GM18907 (cell line): ENCODE results near the gene DDX4.
"Not testable (repeated sequence)": the region's sequence is repeated elsewhere in the genome, so short reads cannot be mapped to it uniquely, and the experiment has no call there.

Experiments
- ATAC-seq: cut with Tn5 transposase; IDR thresholded peaks from one replicate; pipeline ENCODE4 v1.9.1; 2021; ENCODE audit warnings: mild to moderate bottlenecking, moderate library complexity; ENCODE audit not compliant: unreplicated experiment

DDX4 gene

DNA sequence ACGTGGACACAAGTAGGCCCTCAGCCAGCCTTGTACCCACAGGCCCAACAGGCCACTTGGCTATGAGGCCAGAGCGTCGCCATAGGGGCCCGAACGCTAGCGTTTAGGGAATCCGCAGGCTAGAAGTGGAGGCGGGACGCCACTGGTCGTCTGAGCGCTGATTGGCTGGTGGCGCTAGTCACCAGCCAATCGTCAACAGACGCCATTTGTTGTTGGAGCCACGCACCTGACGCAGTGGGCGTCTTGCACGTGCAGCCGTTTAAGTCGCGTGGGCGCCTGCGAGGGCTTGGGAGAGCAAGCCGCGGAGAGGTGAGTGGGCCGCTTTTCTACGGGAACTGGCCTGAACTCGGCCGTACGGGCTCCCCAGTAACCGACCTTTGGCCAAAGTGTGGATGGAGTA, at the start of gene DDX4:
TSS of gene DDX4 (plus strand) at position 269 of the 400 bp plus-strand sequence. CDS start 903 bp downstream, outside the sequence.
- ATAC-seq: no peak

DNA sequence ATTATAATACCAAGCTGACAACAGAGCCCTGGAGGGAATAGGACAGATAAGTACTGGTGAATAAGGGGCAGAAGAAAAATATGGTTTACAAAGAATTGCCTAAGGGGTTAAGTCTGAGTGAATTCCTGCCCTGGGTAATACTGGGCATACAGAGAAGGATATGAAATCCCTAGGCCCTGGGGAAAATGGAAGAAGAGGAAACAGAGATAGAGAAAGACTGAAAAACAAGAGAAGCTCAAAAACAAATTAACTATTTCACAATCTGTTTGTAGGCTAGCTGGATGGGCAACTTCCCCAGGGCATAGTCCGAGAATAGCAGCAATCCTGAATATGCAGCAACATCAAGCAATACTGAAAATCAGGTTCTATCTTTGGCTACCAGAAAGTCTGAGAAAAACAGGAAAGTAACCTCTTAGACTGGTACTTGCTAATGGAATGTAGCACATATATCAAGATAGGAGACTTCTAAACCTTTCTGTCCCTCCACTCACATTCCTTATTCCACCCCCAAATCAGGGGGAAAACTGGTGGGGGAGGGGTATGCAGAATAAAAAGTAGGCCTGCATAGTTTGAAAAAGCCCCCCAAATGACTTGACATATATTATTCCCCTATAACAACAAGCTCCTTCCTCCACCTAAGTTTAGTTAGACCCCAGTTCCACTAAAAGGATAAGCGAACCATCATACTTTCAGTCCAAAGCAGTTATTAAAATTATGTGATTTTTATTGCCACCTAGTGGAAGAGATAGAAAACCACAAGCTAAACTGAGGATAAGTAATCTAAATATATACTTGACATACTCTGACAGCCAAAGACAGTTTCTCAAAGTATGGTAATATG, 46.4 kb upstream of the DDX4 start:
- ATAC-seq: no peak

DNA sequence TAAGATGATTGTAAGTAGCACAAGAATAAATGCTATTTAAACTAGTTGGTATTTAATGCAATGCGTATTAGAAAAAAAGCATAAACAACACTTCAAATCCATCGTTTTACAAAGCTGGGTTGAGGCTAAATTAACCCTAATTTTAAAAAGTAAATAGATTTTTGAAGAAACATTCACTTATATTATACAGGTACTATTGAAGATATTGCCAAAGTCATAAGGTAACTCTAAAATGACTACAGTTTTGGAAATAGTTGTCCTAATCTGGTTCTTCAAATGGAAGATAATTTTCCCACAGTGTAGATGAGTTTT, 45.8 kb upstream of the DDX4 start:
- no peak for ATAC-seq

DNA sequence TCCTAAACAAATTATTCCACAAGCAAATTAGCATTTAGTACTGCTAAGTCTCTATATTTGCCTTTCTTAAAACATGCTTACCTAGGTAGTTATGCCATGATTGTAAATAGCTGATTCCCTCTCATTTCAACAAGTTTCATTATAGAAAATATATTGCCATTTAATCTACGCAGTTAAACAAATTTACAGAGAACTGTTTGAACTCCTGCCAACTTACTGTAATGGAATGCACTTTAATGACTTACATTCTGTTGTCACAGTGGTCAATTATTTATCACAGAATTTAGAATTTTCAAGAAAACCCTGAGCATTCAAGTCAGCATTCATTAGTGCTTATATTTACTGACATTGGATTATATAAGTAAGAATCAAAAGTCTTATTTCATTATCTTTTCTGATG, 45.4 kb upstream of the DDX4 start:
- ATAC-seq: no peak

DNA sequence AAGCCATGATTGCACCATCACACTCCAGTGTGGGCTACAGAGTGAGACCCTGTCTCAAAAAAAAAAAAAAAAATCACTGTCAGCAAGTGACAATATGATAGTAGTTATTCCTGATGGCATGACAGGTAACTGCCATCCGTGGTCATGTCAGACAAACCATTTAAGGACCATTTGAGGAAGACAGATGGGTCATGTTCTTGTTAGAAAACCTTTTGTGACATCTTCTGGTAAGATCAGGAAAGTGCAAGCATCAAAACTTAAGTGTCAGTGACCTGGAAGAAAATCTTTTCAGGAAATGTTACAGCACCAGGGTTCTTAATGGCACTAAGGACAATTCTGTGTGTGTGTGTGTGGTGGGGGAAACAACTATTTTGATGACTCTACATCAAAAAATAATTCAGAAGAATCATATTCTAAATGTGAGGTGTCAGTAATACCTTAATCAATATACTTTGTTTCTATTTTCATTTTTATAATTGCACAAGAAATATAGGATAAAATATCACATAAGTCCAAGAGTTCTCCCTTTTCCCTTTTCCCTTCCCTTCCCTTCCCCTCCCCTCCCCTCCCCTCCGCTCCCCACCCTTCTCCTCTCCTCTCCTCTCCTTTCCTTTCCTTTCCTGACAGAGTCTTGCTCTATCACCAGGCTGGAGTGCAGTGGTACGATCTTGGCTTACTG, 43.6 kb upstream of the DDX4 start:
- no peak for ATAC-seq

DNA sequence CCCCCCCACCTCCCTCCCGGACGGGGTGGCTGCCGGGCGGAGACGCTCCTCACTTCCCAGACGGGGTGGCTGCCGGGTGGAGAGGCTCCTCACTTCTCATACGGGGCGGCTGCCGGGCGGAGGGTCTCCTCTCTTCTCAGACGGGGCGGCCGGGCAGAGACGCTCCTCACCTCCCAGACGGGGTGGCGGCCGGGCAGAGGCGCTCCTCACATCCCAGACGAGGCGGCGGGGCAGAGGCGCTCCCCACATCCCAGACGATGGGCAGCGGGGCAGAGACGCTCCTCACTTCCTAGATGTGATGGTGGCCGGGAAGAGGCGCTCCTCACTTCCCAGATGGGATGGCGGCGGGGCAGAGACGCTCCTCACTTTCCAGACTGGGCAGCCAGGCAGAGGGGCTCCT, 41.2 kb upstream of the DDX4 start:
- ATAC-seq: not testable (repeated sequence)

DNA sequence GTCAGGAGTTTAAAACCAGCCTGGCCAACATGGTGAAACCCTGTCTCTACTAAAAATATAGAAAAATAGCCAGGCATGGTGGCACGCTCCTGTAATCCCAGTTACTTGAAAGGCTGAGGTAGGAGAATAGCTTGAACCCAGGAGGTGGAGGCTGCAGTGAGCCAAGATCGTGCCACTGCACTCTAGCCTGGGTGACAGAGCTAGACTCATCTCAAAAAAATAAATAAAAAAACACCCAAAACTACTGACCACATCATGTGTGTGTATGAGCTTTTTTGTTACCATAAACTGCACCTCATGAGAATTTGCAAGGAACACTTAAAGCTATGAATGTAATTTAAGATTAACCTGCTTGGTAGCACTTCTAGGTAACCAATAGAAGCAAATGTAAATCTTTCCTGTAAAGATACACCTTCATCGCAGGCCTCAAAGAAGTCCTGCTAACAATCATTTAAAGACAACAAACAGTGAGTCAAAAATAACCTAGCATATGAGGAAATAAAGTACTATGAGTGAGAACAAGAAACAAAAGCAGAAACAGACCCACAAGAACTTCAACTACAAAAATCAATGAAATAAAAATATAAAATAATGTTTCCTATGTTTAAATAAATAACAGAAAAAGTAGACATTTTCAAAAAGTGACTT, 38.7 kb upstream of the DDX4 start:
- peak; percentile 61 for ATAC-seq

DNA sequence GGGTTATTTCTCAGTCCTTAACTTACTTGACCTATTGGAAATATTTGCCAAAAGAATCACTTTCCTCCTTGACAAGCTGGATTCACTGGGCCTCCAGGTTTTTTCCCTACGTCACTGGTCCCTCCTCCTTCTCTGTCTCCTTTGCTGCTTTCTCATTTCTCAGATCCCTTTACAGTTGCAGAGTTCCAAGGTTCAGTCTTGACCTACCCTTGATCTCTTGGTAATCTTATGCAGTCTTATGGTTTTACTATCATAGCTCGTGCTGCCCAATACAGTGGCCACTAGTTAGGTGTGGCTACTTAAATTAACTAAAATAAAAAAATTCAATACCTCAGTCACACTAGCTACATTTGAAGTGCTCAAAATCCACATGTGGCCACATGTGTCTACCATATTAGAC, 37.1 kb upstream of the DDX4 start:
- no peak for ATAC-seq

DNA sequence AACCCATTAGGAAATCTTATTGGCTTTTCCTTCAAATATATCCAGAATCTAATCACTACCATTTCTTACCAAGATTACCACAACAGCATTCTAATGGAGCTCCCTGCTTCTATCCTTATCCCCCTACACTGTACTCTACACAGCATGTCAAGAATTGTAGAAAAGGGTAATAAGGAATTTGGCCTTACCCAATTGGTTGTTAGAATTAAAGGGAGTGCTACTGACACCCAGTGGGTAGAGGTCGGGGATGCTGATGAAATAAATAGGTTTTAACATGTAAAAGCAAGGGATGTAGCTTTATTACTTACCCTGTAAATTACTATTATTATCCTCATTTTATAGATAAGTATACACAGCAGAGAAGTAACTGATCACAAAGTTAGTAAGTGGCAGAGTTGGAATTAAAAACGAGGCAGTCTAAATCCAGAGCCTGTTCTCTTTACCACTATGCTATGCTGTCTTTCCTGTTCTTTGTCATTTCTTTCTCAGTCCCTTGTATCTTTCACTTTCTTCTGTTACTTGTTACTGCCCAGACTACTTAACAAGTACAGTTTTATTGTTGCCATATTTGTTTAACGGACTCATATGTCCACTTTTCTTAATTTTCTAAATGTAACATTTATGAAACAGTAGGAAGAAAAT, 36.3 kb upstream of the DDX4 start:
- no peak for ATAC-seq

DNA sequence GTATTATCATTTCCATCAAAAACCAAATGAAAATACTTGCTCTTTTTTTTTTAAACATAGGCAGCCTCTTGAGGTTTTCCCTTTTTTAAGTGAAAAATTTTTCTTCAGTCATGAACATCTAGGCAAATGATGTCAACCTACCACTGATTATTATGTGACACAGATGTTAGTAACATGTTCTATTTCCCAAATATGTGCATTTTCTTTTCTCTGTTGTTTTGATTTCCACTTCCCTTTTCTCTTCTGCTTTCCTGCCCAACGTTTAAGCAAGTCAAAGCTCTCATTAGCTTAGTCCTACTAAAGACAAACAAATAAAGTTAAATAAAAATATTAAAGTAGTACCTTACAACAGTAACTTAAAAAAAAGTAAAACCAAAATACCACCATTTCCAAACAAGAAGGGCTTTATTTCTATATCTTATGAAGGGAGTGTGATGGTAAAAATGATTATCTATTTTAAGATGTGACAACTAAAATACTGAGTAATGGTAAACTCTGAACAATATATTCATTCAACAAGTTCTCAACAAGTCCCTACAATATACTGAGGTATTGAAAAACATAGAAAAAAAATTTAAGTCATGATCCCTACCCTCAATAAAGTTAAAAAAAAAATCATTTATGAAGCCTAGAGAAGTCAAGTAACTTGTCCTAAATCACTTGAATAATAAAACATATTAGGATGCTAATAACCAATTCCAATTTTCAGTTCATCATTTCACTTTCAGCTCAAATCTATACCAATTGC, 35.1 kb upstream of the DDX4 start:
- ATAC-seq: no peak

DNA sequence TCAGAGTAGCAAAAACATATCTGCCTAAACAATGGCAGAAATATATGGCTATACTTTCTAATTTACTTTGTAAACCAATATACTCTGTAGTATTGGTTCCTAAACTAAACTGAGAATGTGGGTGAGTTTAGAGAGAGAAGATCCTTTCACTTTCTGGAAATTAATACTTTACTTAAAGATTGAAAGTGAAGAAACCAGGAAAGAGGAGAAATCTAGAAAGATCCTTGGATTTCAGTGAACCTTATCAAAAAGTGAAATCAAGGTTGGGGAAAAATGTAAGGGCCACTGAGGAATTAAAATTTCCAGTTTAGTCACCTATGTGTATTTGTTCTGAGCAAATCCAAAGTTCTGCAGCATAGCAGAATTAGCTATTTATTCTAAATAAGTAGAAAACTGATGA, 31.6 kb upstream of the DDX4 start:
- no peak for ATAC-seq

DNA sequence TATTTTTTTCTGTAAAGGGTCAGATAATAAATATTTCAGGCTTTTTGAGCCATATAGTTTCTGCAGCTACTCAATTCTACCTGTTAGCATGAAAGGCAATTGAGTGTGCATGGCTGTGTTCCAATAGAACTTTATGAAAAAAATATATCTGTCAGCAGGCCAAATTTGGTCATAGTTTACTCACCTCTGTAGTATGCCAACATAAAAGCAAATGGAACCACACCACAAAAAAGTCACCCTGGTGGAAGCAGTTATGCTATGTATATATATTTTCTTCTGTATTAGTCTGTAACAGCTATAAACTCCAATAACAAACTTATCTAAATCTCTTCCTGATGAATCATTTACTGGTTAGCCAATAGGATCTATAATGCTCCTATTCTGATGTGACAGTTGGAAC, 29.1 kb upstream of the DDX4 start:
- no peak for ATAC-seq

DNA sequence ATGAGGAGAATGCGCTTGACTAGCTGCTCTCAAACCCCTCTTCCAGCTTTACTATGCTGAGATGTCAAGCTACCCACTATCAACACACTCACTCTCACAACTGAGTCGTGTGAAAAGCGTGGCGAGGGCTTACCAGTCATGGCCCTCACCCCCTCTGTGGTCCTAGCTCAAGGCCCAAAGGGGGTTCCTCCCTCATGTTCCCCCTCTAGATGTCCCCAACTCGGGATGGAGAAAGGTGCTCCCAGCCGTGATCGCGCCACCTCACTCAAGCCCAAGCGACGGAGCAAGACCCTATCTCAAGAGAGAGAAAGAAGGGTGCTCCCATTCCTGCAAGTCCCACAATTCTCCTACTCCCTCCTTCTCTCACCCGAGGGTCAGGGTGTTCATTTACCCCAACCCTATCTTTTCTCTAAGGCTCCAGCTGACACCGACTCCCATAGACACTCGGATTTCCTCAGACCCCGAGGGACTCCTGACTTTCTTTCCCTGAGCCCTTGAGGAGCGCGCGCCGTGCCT, 26.3 kb upstream of the DDX4 start:
- no peak for ATAC-seq

DNA sequence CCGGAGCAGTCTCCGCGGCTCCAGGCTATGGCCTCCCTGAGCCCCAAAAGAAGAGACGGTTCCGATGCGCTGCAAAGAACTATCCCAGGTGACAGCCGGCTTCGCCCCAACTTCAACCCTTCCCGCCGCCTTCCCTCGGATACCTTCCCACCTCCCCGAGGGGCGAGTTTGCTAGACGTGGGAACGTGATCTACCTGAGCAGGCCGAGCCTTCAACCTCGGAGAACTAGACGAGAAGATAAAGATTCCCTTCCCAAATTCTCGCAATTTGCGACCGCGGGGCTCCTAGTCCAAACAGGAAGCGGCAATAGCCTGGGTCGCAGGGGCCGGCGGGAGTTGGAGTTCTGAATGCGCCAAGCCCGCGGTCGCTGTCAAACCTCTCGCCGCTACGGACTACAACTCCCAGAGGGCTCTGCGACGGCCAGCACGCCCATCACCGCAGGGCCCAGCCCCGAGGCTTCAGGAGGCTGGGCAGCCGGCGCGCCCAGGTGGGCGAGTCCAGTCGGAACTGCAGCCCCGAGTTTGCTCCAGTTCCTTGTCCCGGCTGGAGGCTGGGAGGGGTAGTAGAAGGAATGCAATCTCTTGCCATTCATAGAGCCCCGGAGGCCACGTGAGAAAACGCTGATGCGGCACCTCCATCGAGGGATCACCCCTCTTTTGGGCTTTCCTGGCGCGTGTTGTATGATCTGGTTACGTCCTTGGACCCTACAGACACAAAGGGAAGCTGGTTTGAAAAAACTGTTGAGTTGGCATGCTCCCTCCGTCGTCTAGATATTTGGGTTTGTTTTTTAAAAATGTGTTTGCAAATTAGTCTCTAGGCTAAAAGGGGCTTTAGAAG, 25.6 kb upstream of the DDX4 start, which contains the start of gene SLC38A9:
TSS of gene SLC38A9 (minus strand) at position 302 of the 837 bp plus-strand sequence. CDS start 14,366 bp downstream, outside the sequence.
- peak; percentile 100 for ATAC-seq

DNA sequence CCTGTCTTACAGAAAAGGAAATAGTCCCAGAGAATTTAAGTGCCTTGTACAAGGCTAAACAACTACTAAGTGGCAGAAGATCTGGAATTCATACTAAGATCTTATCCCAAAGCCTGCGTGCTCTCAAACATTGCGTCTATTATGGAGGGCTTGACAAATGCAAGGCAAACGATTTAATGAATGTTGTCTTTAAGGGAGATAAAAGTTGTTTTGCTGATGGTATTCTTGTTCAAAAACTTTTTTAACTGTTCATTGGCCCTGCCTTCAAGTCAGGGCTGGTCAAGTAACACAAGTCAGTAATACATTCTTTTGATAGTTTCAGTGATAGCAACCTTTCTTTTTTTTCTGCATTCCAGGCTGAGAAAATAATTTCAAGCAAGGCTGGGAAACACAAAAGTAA, 24.0 kb upstream of the DDX4 start:
- no peak for ATAC-seq

DNA sequence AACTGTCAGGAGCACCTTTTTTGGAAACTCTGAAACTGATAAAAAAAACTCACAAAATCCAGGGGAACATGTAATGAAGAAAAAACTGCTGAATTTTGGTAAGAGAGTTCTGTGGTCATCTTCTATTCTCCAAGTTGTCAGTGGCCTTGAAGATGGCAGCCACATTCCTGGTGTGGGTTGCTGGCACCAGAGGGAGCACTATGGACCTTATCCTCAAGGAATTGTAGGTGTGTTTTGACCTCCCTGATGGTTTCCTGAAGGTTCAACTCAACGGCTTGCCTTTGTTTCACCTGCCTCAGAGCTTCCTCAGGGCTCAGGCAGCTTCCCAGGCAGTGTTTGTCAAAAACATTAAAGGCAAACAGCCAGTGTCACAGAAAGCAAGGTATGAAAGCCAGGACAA, 23.5 kb upstream of the DDX4 start:
- ATAC-seq: no peak

DNA sequence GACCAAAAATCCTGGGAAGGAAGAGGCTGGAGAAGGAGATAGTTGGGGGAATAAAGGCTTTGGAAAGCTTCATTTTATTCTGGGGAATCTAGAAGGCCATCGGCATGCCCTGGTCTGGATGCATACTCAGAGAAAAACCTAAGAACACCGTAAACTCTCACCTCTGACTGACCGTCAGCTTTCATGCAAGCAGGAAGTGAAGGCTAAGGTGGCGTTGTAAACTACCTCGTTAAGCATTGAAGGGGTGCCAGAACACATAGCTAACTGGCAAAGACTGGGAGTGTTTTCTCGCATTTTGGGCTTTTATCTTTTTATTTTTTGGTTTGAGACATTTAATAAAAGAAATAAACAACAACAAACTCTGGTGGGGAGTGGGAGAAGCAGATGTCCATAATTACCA, 23.1 kb upstream of the DDX4 start:
- no peak for ATAC-seq

DNA sequence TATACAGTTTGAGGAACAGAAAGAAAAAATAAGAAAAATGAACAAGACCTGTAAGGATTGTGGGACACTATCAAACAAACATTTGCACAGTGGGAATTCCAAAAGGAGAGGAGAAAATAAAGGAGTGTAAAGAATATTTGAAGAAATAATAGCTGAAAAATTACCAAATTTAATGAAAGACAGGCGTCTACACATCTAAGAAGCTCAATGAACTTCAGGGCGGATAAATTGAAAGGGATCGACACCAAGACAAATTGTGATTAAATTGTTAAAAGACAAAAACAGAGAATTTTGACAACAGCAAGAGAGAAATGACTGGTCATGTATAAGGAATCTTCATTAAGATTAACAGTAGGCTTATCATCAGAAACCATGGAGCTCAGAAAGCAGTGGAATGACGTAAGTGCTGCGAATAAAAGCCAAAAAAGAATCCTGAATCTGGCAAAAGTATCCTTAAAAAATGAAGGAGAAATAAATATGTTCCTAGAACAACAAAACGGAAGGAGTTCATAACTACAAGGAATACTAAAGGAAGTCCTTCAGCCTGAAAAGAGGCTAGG, 22.3 kb upstream of the DDX4 start:
- ATAC-seq: no peak

DNA sequence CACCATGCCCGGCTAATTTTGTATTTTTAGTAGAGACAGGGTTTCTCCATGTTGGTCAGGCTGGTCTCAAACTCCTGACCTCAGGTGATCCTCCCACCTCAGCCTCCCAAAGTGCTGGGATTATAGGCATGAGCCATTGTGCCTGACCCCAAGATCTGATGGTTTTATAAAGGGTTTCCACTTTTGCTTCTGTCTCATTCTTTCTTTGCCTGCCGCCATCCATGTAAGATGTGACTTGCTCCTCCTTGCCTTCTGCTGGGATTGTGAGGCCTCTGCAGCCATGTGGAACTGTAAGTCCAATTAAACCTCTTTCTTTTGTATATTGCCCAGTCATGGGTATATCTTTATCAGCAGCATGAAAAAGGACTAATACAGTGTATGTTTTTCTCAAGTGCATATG, 18.8 kb upstream of the DDX4 start:
- not testable (repeated sequence) for ATAC-seq
